HepG2 (cell line): ENCODE results near the gene ZMYND10. TPM values are rescaled to one million over a fixed set of nuclear protein-coding genes. Genes with fewer than 3 reads are reported as not detected.
A peak's percentile ranks its signal among the peaks of the same experiment; 100 is the strongest.

Source experiments
- CC2D1A ChIP-seq: sonication (generic); formaldehyde crosslinking; IDR thresholded peaks from 2 replicates; pipeline ENCODE4 v1.8.1; 2023; ENCODE audit warnings: mild to moderate bottlenecking, missing genetic modification reagents
- GZF1 ChIP-seq: sonication (generic); formaldehyde crosslinking; IDR thresholded peaks from 2 replicates; pipeline ENCODE4 v1.5.1; 2020; ENCODE audit warnings: mild to moderate bottlenecking, missing genetic modification reagents
- SOX13 ChIP-seq, 3 experiments: fragments of 450-650 bp in 1 of 3; sonication (generic) in 1 of 3; formaldehyde crosslinking in 1 of 3; IDR thresholded peaks in 2 of 3; conservative IDR thresholded peaks in 1 of 3; 2 replicates each; pipeline versions ENCODE4 v1.5.0 to v1.6.1; 2016 to 2020; ENCODE audit warnings: antibody characterized with exemption in 1 of 3, mild to moderate bottlenecking in 1 of 3, missing compliant biosample characterization in 1 of 3, missing genetic modification reagents in 1 of 3, moderate library complexity in 1 of 3
- SPEN ChIP-seq: sonication (generic); formaldehyde crosslinking; IDR thresholded peaks from 2 replicates; pipeline ENCODE4 v1.5.1; 2020; ENCODE audit warnings: low read depth, mild to moderate bottlenecking, missing genetic modification reagents
- ZBTB40 ChIP-seq, 2 experiments: fragments of 450-650 bp in 1 of 2; sonication (generic) in 1 of 2; formaldehyde crosslinking in 1 of 2; IDR thresholded peaks; 2 replicates each; pipeline versions ENCODE4 v1.6.1 to v1.8.0; 2016 to 2022; ENCODE audit warnings: antibody characterized with exemption in 1 of 2, mild to moderate bottlenecking in 1 of 2, missing genetic modification reagents in 1 of 2
- ZGPAT ChIP-seq: IDR thresholded peaks from 2 replicates; pipeline ENCODE4 v1.6.1; 2016; ENCODE audit warnings: mild to moderate bottlenecking
- ZNF18 ChIP-seq: sonication (generic); formaldehyde crosslinking; IDR thresholded peaks from 2 replicates; pipeline ENCODE4 v1.8.0; 2022; ENCODE audit warnings: mild to moderate bottlenecking, missing genetic modification reagents; ENCODE audit not compliant: insufficient replicate concordance
- ZNF576 ChIP-seq: sonication (generic); formaldehyde crosslinking; IDR thresholded peaks from 2 replicates; pipeline ENCODE4 v1.4.0; 2020; ENCODE audit warnings: mild to moderate bottlenecking, missing genetic modification reagents
- ZNF687 ChIP-seq: sonication (generic); formaldehyde crosslinking; IDR thresholded peaks from 2 replicates; pipeline ENCODE4 v1.5.1; 2020; ENCODE audit warnings: mild to moderate bottlenecking, missing genetic modification reagents, moderate library complexity
- polyA plus RNA-seq, 8 experiments: library from polyadenylated mRNA; depleted of rRNA in 3 of 8; stranded (reverse) in 7 of 8; unstranded in 1 of 8; fragments of >200 nt; fragmentation: Illumina TruSeq in 4 of 8; extraction: Trizol in 4 of 8; gene quantifications; 2 replicates each; pipeline versions ENCODE4 v1.2.1 to v1.2.3, GENCODE V29; 2011 to 2016; ENCODE audit warnings: low read depth in 4 of 8, missing spikeins in 1 of 8, mixed read lengths in 1 of 8; ENCODE audit not compliant: insufficient read depth in 1 of 8
- total RNA-seq, 5 experiments: library from RNA; depleted of rRNA; stranded (reverse); fragments of >200 nt; fragmentation: Illumina TruSeq; extraction: Trizol; gene quantifications; 2 replicates each; pipeline ENCODE4 v1.2.3, GENCODE V29; 2016; ENCODE audit warnings: low read depth in 1 of 5

The ZMYND10 gene
- total and polyA plus RNA-seq, 2 of the 13 experiments (the other 11 are each of a cell fraction or from before 2014, with no cell fraction given) = 0.60 to 0.74 TPM

GRCh38 chr3:50298836-50299637 is 46.5 kb downstream of the ZMYND10 start, which contains the start of the genes HYAL3 and NAA80 (continued):
- no peak for TF ChIP-seq ZBTB40 (IDR thresholded peaks at IDR 0.05)
- TF ChIP-seq ZBTB40 (CRISPR knock-in tag; IDR thresholded peaks at IDR 0.05) = no peak; the same call in none of the 2 replicates
- TF ChIP-seq SPEN (CRISPR knock-in tag) = no peak; the same call in none of the 2 replicates
- TF ChIP-seq GZF1 (CRISPR knock-in tag) = no peak
- TF ChIP-seq SOX13 (IDR thresholded peaks at IDR 0.05) = no peak
- no peak for TF ChIP-seq SOX13 (CRISPR knock-in tag; conservative IDR thresholded peaks at IDR 0.05 in 1 of 2, IDR thresholded peaks at IDR 0.05 in 1 of 2)
- TF ChIP-seq ZNF18 (CRISPR knock-in tag) = peak; percentile 91
- TF ChIP-seq ZNF576 (CRISPR knock-in tag) = no peak
- peak; percentile 95 for TF ChIP-seq ZNF687
- peak; percentile 82; the same call in 1 of the 2 replicates for TF ChIP-seq ZGPAT (CRISPR knock-in tag)
- no peak for TF ChIP-seq CC2D1A (CRISPR knock-in tag)
